Measurements from ENCODE around the gene SUCLG1.

The SUCLG1 gene

DNA sequence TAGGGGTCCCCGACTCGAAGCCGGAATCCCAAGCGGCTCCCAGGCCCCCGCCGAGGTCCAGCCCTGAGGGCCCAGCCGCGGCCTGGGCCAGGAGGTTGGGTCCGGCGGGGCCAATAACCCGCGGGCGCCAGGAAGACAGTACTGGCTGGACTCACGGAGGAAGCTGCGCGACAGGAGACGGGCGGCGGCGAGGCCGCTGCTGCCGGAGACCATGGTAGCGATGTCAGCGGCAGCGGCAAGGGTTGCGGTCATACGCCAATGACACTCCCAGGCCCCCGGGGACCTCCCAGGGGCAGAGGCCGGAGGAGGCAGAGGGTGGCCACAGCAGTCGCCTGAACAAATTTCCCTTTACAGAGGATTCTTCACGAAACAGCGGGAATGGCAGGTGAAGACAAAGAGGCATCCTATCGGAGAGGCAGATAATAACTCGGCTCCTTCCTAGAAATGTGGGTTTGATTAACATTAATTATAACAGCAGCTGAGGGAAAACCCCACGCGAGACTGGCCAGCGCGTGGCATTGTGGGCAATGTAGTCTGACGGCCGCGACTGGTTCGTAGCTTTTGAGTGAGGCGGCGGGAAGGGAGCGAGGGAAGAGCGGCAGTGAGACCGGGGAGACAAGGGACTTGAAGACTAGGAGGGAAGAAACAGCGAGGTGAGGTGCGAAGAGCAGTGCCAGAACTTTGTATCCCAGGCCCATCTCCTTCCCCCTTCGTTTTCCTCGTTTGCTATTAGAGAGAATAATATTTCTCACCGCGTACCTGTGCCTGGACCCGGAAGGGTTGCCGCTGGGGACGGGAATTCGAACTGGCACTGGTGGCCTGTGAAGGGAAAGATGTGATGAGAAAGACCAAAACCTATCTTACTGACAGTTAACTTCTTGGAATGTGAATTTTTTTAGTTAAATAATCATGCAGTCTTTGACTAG lies at the start of gene SUCLG1:
TSS of gene SUCLG1 (minus strand) at position 263 of the 926 bp plus-strand sequence. CDS start at position 252, 11 bp downstream.
- no peak for TF ChIP-seq FOXP2 (optimal IDR thresholded peaks at IDR 0.05; ENCODE audit: control extremely low read depth, extremely low read length, insufficient read depth)
- TF ChIP-seq POLR2AphosphoS5 (IDR thresholded peaks at IDR 0.05; ENCODE audit: borderline replicate concordance, low read depth, low read length), result peak; percentile 69; the same call in 1 of the 2 replicates
- H3K27ac ChIP-seq, result peak within 1 kb of the TSS; percentile 89
- no peaks in the 10 kb centered on the region for H3K36me3 ChIP-seq (ENCODE audit: insufficient read depth, low read length)
- DNase-seq (ENCODE audit: low read depth, low spot score), result peak; percentile 20
- H3K4me3 ChIP-seq, result peak within 1 kb of the TSS; percentile 99
- no peaks in the 10 kb centered on the region for H3K9me3 ChIP-seq (ENCODE audit: low read depth, low read length)
- H3K9ac ChIP-seq (ENCODE audit: insufficient read length), result peak within 1 kb of the TSS; percentile 95

- Histone ChIP-seq H3K36me3 (ENCODE audit: insufficient read depth, low read length) (no peaks in the 10 kb centered on the region), H3K27ac (no peak overlapping the region), H3K4me3 (no peak overlapping the region), H3K9ac (ENCODE audit: insufficient read length) (no peak overlapping the region), H3K9me3 (ENCODE audit: low read depth, low read length) (no peaks in the 10 kb centered on the region)
- TF ChIP-seq EZH2 (IDR thresholded peaks at IDR 0.05) (no peak), FOXP2 (optimal IDR thresholded peaks at IDR 0.05; ENCODE audit: control extremely low read depth, extremely low read length, insufficient read depth) (no peak), POLR2AphosphoS5 (IDR thresholded peaks at IDR 0.05; ENCODE audit: borderline replicate concordance, low read depth, low read length) (no peak)
- no peak for DNase-seq (ENCODE audit: low read depth, low spot score)
Observed at GRCh38 chr2:84498150-84498799, 39.2 kb upstream of the SUCLG1 start.

DNA sequence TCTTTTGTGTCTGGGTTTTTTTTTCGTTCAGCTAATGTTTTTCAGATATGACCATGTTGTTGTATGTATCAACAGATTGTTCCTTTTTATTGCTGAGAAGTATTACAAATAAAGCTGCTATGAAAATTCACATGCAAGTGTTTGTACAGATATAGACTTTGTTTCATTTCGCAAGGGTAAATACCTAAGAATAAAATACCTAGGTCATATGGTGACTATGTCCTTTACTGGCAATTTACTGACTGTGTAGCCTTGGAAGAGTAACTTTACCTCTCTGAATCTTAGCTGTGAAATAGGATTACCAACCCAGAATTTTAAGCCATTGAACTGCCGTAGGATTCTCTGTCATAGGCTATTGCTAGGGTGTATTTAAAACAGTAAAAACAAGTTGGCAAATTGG lies 38.2 kb upstream of the SUCLG1 start:
- Histone ChIP-seq H3K27ac (no peak overlapping the region), H3K9ac (ENCODE audit: insufficient read length) (no peak overlapping the region), H3K9me3 (ENCODE audit: low read depth, low read length) (no peaks in the 10 kb centered on the region), H3K4me3 (no peak overlapping the region), H3K36me3 (ENCODE audit: insufficient read depth, low read length) (no peaks in the 10 kb centered on the region)
- no peak for DNase-seq (ENCODE audit: low read depth, low spot score)
- no peak for TF ChIP-seq FOXP2 (optimal IDR thresholded peaks at IDR 0.05; ENCODE audit: control extremely low read depth, extremely low read length, insufficient read depth)
- TF ChIP-seq POLR2AphosphoS5 (IDR thresholded peaks at IDR 0.05; ENCODE audit: borderline replicate concordance, low read depth, low read length), result no peak
- no peak for TF ChIP-seq EZH2 (IDR thresholded peaks at IDR 0.05)

DNA sequence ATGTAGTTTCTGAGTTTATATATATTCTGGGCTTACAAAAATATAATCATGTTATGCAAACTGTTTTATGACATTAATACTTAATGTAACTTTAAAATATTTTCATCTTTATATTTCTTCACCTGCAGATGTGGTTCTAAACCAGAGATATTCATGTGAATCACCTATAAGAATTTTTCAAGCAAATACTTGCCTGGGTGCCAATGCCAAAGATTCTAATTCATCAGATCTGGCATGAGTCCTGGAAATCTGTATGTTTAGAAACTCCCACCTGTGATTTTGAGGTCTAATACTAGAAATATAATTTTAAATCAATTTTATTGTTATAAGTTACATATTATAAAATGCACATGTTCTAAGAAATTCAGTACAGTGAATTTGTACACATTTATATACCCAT lies 37.3 kb upstream of the SUCLG1 start:
- TF ChIP-seq EZH2 (IDR thresholded peaks at IDR 0.05) (no peak), POLR2AphosphoS5 (IDR thresholded peaks at IDR 0.05; ENCODE audit: borderline replicate concordance, low read depth, low read length) (no peak), FOXP2 (optimal IDR thresholded peaks at IDR 0.05; ENCODE audit: control extremely low read depth, extremely low read length, insufficient read depth) (no peak)
- DNase-seq (ENCODE audit: low read depth, low spot score), result no peak
- Histone ChIP-seq H3K36me3 (ENCODE audit: insufficient read depth, low read length) (no peaks in the 10 kb centered on the region), H3K9me3 (ENCODE audit: low read depth, low read length) (no peaks in the 10 kb centered on the region), H3K27ac (no peak overlapping the region), H3K4me3 (no peak overlapping the region), H3K9ac (ENCODE audit: insufficient read length) (no peak overlapping the region)

DNA sequence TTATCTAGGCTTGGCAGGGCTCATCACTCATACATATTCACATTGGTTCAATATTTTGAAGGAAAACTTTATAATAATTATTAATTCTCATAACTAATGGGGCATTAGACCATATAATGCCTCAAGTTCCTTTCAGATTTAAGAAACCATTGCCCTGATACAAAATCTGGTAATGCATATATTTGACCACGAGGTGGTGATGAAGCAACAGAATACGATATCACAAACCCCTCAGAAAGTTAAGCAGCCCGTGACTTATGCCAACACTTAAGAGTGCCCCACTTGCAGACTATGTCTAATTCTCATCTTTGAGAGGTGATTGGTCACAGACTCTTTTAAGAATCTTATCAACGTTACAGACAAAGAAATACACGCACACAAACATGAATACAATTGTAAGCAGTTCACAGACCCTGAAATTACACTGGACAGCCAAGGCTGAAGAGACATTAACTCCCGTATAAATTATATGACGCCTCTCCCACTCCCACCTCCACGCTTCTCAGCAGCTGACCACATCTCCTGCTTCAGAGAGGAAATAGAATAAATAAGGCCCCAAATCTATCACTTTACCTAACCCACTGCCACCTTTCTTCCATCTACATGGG lies 36.6 kb upstream of the SUCLG1 start:
- TF ChIP-seq EZH2 (IDR thresholded peaks at IDR 0.05) (no peak), FOXP2 (optimal IDR thresholded peaks at IDR 0.05; ENCODE audit: control extremely low read depth, extremely low read length, insufficient read depth) (no peak), POLR2AphosphoS5 (IDR thresholded peaks at IDR 0.05; ENCODE audit: borderline replicate concordance, low read depth, low read length) (no peak)
- no peaks in the 10 kb centered on the region for H3K36me3 ChIP-seq (ENCODE audit: insufficient read depth, low read length)
- peak; percentile 55 for DNase-seq (ENCODE audit: low read depth, low spot score)
- H3K9me3 ChIP-seq (ENCODE audit: low read depth, low read length), result no peaks in the 10 kb centered on the region
- no peak overlapping the region for H3K27ac ChIP-seq
- H3K9ac ChIP-seq (ENCODE audit: insufficient read length), result no peak overlapping the region
- no peak overlapping the region for H3K4me3 ChIP-seq

DNA sequence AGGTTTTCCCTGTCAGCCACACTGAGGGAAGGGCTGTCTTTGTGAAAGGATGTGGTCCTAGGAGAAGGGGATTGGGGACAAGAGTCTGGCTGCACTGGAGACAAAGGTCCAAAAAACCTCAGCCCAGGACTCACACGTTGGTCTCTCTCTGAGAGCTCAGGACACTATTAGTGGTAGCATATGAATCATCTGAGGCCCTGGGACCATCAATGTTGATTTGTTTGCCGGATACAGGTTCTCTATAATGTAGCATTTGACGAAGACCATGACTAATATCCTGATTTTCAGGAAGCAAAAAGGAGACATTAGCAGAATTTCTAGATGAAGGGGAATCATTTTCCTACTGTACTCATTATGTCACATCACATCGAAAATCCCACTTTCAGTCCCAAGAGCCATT lies 35.0 kb upstream of the SUCLG1 start:
- no peak for TF ChIP-seq POLR2AphosphoS5 (IDR thresholded peaks at IDR 0.05; ENCODE audit: borderline replicate concordance, low read depth, low read length)
- no peak for TF ChIP-seq EZH2 (IDR thresholded peaks at IDR 0.05)
- TF ChIP-seq FOXP2 (optimal IDR thresholded peaks at IDR 0.05; ENCODE audit: control extremely low read depth, extremely low read length, insufficient read depth), result no peak

GRCh38 chr2:84493514-84493913 lies 34.4 kb upstream of the SUCLG1 start:
- DNase-seq (ENCODE audit: low read depth, low spot score), result no peak
- TF ChIP-seq FOXP2 (optimal IDR thresholded peaks at IDR 0.05; ENCODE audit: control extremely low read depth, extremely low read length, insufficient read depth), result no peak
- no peak for TF ChIP-seq EZH2 (IDR thresholded peaks at IDR 0.05)
- no peak for TF ChIP-seq POLR2AphosphoS5 (IDR thresholded peaks at IDR 0.05; ENCODE audit: borderline replicate concordance, low read depth, low read length)
- Histone ChIP-seq H3K4me3 (no peak overlapping the region), H3K9me3 (ENCODE audit: low read depth, low read length) (no peaks in the 10 kb centered on the region), H3K9ac (ENCODE audit: insufficient read length) (no peak overlapping the region), H3K27ac (no peak overlapping the region), H3K36me3 (ENCODE audit: insufficient read depth, low read length) (no peaks in the 10 kb centered on the region)

More for the DNA sequence above, 35.0 kb upstream of the SUCLG1 start:
- Histone ChIP-seq H3K27ac (no peak overlapping the region), H3K9me3 (ENCODE audit: low read depth, low read length) (no peaks in the 10 kb centered on the region), H3K4me3 (no peak overlapping the region), H3K36me3 (ENCODE audit: insufficient read depth, low read length) (no peaks in the 10 kb centered on the region), H3K9ac (ENCODE audit: insufficient read length) (no peak overlapping the region)
- DNase-seq (ENCODE audit: low read depth, low spot score), result no peak

GRCh38 chr2:84492571-84492970 lies 33.5 kb upstream of the SUCLG1 start:
- Histone ChIP-seq H3K36me3 (ENCODE audit: insufficient read depth, low read length) (no peaks in the 10 kb centered on the region), H3K9me3 (ENCODE audit: low read depth, low read length) (no peaks in the 10 kb centered on the region), H3K27ac (no peak overlapping the region), H3K9ac (ENCODE audit: insufficient read length) (no peak overlapping the region), H3K4me3 (no peak overlapping the region)
- TF ChIP-seq FOXP2 (optimal IDR thresholded peaks at IDR 0.05; ENCODE audit: control extremely low read depth, extremely low read length, insufficient read depth) (no peak), POLR2AphosphoS5 (IDR thresholded peaks at IDR 0.05; ENCODE audit: borderline replicate concordance, low read depth, low read length) (no peak), EZH2 (IDR thresholded peaks at IDR 0.05) (no peak)
- no peak for DNase-seq (ENCODE audit: low read depth, low spot score)

All from SK-N-MC (cell line).